HG03571 (cell line): ENCODE data around the gene PACSIN1.

Experiments used
- ATAC-seq: cut with Tn5 transposase; IDR thresholded peaks from one replicate; pipeline ENCODE4 v1.9.1; 2021; ENCODE audit not compliant: unreplicated experiment

The PACSIN1 gene

DNA sequence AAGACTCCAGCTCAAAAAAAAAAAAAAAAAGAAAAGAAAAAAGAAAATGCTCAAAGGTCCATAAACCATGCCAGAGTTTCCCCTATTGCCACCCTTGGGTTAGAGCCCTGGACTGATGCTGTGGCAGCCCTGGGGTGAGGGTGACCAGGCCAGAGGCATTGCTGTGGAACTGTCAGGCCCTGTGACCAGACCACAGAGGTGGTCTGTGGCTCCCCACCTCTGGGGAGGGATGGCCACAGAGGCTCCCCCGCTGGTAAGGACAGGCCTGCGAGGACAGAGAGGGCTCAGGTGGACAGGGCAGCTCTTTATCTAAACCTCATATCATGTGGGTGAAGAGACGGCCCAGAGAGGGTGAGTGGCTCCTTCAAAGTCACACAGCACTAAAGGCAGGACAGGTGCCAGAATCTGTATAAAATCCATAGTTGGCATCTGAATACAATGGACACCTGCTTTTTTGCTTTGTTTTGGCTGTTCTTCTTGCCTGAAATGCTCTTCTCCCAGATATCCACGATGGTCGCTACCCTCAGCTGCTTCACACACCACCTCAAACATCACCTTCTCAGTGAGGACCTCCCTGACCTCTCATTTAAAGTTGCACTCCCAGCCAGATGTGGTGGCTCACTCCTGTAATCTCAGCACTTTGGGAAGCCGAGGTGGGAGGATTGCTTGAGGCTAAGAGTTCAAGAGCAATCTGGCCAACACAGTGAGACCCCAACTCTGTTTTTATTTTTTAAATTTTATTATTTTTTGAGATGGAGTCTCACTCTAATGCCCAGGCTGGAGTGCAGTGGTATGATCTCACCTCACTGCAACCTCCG is 112.8 kb downstream of the PACSIN1 start:
- no peak for ATAC-seq

DNA sequence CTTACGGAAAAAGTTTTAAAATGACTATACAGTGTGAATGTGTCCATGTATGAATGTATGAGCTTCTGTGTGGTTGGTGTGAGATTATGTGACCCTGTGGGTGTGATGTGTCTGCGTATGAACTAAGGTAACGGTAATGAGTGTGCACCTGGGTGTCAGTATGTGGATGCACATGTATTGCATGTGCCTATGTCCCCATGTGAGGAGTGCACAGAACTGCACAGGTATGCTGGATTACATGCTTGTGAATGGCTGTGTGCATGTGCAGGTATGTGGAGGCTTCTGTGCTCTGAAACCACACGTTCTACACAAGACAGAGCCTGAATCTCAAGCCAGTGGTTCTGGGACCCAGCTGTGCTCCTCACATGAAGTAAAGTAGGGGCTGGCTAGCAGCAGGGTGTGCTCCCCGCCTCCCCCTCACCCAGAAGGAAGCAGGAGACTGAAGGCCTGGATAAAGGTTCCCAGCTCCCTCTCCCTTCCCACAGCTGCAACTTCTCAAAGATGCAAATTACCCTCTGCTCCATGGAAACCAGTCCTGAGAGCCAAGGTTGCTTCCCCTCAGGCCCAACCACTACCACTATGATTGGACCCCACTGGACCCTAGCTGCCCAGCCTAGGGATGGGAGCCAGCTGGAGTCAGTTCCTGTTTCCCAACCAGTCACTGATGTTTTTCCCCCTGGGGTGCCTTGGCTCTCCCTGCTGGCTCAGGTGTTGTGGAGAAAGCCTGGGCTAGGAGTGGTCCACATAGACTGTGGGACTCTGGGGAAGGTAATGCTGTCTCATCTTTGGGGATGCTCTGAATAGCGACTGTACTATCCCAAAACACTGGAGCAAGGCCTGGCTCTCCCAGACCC is 115.1 kb downstream of the PACSIN1 start:
- no peak for ATAC-seq

DNA sequence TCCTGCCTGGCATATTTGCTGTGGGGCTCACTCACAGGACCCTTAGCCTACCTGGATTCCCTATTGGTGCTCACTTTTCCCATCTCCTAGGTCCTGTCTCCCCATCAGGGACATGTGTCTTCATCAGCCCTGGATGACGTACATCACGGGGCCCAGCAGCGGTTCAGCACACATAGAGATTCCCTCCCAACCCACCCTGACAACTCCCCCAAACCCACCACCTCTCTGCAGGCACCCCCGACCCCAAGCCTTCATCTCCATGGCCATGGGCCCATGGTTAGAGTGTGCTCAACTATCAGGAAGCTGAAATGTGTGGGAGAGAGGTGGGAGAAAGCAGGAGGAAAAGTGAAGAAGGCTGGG is 115.7 kb downstream of the PACSIN1 start:
- ATAC-seq, result no peak

DNA sequence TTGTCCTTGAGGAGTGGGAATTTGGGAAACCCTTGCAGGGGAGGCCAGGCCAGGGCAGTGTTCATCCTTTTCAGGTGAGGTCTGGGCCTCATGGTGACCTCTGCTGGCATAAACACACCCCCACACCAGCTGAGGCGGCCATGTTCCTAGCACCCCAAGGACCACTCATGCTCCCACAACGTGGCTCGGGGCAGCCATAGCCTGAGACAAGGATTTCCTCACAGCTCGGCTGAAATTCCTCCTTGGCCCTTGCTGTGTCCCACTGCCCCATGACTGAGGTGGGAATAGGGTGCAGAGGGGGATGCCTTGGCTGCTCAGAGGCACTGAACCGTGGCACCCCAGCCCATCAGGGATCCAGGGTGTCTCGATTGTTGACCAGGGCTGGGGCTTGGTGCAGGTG is 117.6 kb downstream of the PACSIN1 start:
- no peak for ATAC-seq

DNA sequence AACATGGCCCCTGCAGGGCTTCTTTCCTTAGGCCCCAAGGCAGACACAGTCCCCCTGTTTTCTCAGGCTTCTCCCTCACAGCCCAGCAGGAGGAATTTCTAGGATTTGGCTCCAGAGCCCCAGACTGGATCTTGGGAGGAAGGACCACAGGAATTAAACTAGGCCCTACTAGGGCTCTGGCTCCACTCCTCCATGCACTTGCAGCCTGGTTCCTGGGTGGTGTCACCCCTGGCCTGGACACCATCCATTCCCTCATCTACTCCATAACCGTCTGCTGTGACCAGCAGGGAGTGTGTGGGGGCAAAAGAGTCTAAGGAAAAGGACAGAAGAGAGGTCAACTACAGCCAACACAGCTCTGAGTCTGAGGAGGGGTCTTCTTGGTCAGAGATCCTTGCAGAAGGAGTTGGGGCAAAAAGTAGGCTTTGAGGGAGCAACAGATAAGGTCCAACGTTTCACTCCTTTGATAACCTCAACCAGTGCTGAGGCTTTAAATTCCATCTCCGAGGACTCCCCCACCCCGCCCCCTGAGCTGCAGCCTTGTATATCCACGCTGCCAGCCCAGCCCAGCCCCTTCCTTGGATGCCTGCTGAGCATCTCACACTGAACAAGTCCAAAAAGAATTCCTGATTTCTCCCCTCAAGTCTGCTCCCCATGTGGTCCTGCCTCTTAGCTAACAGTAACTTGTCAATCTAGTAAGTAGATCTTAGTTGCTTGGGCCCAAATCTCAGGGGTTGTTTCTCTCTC is 118.2 kb downstream of the PACSIN1 start:
- no peak for ATAC-seq

DNA sequence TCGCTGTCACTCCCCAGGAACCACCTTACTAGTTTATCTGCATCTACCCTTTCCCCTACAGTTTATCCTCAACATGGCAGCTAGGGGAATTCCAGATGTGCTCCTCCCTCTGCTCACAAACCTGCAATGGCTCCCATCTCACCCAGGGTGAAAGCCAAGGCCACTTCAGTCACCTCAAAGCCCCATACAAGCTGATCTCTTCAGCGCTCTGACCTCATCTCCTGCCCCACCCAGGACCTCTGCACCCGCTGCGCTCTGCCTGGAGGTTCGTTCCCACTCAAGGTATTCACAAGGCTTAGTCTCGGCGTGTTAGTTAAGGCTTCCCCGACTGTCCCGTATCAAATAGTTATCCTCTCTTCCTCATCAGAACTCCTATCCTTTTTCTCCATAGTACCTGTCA is 118.8 kb downstream of the PACSIN1 start:
- no peak for ATAC-seq
